ENCODE results near the gene ERC1.
"Not testable (repeated sequence)": the region's sequence is repeated elsewhere in the genome, so short reads cannot be mapped to it uniquely, and the experiment has no call there.

ERC1 gene

DNA sequence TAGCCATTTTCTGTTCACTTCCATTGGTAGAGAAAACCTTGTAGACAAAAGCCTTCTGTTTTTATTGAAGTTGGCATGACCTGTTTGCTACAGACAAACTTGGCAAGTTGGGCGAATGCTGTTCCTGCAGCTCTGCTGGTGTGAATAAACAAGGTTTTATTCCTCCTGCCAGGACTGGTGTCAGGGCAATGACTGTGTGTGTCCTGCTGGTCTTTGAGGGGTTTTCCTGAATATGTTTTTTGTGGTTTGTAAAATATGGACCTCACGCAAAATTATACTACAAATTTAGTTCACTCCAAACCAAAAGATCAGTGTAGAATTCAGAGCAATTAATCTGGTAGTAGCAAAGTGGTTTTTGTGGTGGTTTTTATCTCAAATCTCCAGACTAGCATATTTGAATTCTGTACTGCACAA lies 140.8 kb downstream of the ERC1 start:
- peak; percentile 39 for DNase-seq

DNA sequence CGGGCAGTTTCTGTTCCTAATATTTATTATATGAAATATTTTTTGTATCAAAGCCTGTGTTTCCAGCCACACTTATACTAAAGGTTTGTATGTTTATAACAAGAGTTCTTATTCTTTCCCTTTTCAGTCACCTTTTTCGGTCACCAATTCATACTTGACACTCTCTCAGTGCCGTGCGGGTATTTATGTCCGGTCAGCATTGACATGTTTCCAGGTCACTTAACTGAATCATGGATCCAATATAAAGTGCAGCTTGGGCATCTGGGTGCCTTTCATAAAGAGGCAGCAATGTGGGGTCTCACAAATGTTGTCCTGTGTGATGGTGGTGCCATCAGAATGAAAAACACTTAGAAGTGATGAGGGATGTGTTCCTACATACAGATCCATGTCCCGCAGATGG lies 141.3 kb downstream of the ERC1 start:
- DNase-seq, result no peak

DNA sequence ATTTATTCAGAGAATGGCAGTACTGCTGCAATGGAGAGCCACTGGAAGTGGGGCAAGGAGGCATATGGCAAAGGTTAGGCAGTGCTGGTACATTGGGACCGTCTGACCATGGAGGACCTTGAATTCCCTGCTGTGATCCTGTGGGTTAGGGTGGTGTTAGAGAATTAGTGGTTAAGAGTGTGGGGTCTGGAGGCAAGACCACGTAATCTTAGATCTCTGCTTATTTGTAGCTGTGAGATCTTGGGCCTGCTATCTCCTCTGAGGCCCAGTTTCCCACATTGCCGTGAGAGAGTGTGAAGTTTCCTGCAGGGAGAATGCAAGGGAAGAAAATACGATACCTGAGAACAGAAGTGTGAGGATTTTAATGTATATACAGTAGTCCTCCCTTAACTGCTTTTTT lies 147.7 kb downstream of the ERC1 start:
- no peak for DNase-seq

DNA sequence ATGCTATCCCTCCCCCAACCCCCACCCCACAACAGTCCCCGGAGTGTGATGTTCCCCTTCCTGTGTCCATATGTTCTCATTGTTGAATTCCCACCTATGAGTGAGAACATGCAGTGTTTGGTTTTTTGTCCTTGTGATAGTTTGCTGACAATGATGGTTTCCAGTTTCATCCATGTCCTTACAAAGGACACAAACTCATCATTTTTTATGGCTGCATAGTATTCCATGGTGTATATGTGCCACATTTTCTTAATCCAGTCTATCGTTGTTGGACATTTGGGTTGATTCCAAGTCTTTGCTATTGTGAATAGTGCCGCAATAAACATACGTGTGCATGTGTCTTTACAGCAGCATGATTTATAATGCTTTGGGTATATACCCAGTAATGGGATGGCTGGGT lies 155.7 kb downstream of the ERC1 start:
- DNase-seq, result not testable (repeated sequence)

DNA sequence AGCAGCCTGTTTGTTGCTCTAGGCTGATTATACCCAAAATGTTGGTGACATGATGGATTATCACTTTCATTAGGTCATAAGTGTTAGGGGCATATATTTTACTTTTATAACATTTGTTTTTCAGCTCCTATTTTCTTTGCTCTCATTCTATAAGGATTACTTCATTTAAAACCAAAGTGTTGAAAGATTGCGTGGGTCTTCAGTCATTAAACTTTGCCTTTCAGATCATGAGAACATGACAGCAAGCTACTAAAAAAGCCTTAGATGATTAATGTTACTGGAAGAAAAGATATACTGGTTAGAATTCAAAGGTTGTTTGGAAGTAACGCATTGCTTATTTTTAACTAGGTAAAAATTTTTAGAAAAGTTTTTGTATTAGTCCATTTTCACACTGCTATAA lies 156.8 kb downstream of the ERC1 start:
- DNase-seq, result no peak

DNA sequence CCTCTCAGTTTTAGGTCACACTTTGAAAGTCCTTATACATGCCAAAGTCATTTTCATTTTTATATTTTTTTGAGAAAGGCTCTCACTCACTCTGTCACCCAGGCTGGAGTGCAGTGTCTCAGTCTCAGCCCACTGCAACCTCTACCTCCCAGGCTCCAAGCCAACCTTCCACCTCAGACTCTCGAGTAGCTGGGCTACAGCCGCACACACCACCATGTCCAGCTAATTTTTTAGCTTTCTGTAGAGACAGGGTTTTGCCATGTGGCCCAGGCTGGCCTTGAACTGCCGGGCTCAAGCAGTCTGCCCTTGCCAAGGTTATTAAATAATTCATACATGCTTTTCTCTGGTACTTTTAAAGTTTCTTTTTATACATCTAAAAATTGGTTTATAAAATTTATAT lies 166.0 kb downstream of the ERC1 start:
- no peak for DNase-seq

DNA sequence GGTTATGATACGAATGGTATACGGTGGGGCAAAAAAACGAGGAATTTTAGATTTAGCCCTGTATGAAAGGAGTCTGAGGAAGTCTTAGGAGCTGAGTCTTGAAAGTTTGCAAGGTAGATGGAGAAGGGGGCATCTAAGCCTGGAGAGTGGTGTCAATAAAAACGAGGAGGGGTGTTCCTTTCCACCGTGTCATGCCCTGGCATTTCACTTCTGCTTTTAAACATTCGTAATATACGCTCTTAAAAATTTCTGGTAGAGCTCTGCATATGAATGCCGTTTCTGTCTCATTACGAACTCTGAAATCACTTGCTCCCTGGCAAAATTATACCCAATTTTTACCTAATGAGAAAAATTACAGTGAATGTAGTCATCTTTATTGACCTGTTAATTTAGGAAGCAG lies 170.2 kb downstream of the ERC1 start:
- DNase-seq, result no peak

DNA sequence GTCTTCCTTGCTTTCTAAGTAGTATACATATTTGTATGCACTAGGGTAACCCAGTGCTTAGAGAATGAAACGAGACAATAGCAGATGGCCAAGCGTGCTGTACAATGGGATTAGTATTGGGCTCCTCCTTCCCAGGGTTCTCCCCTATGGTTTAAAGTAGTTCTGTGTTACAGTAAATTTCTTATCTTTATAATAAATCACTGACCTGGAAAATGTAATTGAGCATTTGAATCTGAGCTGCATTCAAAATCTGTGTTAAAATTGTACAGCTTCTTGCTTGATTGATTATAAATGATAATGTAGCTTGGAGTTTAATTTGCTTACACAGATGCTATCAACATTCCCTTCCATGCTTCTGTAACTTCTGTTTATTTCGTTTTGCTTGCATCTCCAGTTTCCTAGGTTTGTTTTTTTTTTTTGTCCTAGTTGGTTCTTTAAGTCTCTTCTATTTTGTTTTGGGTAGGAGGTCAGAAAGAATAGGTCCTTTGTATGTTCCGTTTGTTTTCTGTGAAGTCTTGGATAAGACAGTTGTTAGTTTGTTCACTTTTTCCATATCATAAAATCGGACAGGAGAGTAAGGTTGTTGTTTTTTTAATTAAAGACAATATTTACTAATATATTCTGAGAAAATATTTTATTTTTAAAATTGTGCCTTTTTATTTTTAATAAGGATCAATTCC lies 171.2 kb downstream of the ERC1 start:
- no peak for DNase-seq

DNA sequence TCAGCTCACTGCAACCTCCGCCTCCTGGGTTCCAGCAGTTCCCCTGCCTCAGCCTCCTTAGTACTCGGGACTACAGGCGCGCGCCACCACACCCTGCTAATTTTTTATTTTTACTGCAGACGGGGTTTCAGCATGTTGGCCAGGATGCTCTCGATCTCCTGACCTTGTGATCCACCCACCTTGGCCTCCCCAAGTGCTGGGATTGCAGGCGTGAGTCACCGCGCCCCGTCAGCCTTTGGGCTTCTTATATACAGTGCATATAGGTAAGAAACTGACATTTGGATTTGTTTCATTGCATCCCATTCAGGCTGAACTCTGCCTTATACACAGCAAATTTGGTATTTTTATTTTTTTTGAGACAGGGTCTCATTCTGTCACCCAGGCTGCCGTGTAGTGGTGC lies 176.8 kb downstream of the ERC1 start:
- no peak for DNase-seq

DNA sequence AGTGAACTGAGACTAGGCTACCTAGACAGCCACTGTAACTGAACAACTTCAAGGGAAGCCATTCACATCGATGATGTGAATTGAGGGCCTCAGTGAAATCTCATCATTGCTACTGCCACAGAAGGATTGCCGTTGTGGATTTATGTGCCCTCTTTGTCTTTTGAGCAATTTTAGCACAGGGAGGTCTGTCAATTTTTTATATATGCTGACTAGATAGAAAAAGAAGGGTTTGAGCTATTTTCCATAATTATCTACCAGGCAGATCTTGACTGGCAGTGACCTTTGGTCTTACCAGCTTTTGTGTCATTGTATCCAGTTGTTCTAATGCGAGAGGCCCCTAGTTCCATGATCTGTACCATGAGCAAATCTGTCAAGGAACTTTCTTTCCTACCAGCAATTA lies 179.4 kb downstream of the ERC1 start:
- no peak for DNase-seq

DNA sequence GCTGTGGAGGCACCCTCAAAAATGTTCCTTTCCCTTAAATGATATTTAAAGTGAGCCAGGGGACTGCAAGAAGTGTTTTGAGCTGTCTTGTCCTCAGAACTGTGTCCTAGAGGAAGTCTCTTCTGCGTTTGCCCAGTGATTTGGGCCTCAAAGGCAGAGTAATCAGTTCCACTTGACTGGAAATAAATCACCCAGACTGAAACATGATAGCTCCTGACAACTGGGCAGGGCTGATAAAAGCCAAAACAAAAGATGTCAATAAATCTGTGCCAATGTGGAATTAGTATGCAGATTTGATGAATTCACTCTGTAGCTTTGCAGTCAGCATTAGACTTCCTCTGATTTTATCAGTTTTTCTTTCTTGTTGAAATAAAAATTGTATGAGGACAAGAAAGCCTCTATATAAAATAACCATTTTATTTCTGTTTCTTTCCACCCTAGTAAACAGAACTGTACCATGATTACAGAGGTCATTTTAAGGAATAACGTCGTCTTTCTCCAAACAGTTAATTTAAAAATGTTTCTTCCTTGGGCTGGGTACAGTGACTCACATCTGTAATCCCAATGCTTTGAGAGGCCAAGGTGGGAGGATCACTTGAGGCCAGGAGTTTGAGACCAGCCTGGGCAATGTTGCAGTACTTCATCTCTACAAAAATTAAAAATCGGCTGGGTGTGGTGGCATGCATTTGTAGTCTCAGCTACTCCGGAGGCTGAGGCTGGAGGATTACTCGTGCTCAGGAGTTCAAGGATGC lies 180.8 kb downstream of the ERC1 start:
- peak; percentile 24 for DNase-seq

DNA sequence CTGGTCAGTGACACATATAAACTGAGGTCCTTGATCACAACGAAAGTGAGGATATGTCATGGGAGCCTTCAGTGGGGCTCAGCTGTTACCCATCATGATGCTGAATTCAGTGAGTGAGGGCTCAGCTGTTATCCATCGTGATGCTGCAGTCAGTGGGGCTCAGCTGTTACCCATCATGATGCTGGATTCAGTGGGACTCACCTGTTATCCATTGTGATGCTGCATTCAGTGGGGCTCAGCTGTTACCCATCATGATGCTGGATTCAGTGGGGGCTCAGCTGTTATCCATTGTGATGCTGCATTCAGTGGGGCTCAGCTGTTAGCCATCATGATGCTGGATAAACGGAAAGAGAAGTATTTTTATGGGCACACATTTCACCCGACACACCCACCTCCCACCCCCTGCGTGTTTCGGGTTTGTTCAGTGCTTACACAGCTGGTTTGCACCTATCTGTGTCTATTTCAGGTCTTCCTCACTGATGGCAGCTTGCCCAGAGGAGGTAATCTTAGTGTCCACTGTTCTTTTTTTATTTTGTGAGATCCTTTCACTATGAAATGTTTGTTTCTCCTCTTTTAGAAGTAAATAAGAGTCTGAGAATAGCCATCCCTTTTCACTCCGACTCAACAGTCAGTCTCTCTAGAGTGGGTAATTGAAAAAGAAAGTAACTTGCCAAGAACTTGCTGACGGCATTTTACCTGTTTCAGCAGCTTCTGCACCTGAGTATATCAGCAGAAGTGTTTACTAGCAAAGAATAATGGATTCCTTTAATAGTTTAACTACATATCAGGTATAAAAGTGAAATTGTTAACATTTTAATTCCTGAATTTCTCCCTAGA lies 183.0 kb downstream of the ERC1 start:
- no peak for DNase-seq

DNA sequence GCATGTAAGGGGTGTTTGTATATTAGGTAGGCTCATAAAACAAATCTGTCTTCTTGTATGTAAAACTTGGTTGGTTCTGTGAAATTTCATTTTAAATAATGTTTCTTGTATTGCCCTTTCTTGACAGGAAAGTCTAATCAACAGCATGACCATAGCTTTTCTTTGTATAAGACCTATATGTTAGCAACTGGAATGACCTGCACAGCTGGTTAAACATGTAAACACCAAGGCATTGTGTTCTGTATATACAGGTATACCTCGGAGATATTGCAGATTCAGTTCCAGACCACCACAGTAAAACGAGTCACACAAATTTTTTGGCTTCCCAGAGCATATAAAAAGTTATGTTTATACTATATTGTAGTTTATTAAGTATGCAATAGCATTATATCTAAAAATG lies 183.6 kb downstream of the ERC1 start:
- DNase-seq, result no peak

DNA sequence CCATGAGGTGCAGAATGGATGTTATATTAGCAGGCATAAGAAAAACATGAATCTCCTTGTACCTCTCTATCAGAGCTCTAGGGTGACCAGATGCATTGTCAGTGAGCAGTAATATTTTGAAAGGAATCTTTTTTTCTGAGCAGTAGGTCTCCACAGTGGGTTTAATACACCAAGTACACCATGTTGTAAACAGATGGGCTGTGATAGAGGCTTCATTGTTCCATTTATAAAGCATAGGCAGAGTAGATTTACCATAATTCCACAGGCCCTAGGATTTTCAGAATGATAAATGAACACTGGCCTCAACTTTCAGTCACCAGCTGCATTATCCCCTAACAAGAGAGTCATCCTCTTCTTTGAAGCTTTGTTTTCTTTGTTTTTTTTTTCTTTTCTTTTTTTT lies 185.2 kb downstream of the ERC1 start:
- DNase-seq, result no peak

DNA sequence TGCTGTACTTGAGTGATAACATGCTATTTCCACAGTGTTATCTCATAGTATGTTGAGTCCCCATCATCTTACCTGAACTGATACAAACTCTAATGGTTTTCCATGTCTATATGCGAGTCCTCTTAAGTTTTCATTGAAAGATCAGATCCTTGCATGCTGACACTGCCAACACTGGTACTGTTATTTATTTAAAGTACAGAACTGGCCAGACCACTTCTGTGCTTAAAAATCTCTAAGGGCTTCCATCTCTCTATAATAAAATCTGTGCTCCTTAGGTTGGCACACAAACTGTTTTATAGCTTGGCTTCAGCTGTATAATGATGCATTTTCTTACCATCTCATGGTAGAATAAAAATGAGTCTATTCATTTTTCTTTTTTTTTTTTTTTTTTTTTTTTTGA lies 188.1 kb downstream of the ERC1 start:
- no peak for DNase-seq

DNA sequence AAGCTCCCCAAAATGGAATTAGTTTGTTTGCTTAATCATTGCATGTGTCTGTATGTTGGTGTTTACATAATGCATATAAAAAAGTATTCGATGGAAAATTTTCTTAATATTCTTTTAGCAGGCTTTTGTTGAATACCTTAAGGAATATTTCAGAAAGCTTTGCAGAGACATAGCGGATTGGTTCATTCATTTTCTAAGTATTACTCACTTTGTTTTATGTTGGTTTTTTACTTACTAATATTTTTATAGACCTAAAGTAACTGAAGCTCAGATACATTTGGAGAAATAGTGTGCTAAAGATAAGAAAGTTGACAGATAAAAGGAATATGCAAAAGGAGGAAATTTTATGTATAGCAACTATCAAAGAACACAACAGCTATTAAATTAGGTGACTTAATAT lies 191.0 kb downstream of the ERC1 start:
- no peak for DNase-seq

DNA sequence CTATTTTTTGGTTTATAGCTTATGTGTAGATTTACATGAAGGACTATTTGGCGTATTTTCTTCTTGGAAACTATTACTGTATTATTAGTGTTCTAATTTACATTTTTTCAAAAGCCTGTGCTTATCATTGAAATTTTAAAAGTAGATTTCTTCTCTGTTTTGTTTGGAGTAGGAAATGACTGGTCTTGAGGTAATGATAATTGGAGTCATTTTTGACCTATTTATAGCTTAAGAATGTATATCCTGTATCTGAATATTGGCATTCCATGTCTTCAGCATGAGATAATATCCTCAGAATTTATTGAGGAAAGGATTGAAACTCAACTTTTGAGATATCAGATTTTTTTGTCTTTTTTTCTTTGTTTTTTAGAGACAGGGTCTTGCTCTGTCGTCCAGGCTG lies 193.4 kb downstream of the ERC1 start:
- DNase-seq, result no peak

DNA sequence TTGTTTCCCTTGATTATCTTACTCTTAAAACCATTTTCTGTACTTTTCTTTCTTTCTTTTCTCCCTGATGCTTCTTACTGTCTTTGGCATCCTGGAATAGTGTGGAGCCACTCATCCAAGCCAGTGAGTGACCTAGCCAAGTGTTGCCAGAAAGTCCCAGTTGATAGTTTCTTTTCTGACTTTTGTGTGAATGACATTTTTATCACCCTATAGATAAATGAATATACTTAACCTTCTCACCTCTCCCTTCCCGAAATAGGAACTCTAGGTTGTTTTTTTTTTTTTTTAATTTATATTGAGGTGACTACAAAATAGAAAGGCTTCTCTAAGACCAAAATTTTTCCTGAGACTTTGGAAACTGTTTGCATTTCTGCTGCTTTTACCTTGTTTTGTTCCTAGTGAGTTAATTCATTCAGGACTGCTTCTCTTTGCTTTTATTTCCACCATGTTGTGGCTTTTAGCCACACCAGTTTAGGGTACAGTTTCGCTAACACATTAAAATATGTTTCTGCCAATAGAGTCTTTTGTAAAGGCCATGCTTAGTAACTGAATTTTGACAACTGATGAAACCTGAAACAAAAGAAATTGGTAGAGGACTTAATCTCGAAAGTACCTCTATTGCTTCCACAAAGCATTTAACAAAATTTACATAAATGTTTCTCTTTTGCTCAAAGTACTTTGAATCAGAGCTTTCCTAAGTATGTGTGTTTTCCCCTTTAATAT lies 194.6 kb downstream of the ERC1 start:
- DNase-seq, result no peak

DNA sequence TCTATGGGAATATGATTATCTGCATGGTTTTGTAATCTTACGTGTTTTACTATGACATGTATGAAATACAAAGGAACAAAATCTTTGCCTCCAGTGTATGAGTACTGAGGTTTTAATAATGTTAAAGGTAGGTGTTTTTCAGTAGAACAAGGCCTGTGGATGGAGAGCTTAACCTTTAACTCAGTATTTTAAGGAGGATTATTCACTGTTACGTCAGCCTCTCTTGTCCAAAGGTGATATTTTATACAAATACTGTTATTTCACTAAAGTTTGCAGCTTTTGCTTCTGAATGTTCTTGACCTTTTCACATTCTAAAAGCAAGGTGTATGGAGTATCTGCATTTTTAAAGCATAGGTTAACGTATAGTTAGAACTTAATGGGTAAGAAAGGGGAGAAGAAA lies 195.3 kb downstream of the ERC1 start:
- DNase-seq, result no peak

DNA sequence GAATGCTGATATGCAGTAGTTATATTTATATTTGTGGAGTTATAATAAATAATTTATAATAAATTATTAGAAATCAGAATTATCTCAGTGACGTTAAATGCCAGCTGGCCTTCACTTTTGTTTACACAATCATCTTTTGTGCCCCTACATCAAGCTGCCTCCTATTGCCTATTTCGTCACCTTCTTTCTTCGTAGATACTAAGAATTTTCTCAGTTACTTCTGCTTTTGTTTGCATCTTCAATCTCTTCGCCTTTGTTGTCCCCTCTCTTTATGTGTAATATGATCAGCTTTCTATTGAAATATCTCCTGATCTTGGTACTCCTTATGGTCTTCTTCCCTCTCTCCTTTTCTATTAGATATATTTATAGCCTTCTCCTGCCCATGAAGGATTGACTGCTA lies 197.0 kb downstream of the ERC1 start:
- peak; percentile 60 for DNase-seq

DNA sequence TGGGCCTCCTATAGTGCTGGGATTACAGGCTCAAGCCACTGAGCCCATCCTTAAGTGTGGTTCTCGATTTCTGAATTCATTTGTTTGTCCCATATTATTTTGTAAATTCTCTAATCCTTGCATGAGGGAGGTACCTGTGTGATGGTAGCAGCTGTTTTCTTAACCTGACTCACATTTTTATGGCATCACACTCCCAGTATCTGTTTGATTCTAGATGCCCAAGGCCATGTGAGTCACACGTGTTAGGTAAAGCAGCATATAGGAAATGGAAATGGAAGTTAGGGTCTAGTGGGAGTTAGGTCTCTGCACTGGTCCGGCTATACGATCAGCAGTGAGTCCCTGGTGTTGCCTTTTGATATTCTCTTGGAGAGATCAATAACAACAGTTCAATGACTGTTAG lies 198.1 kb downstream of the ERC1 start:
- DNase-seq, result no peak

DNA sequence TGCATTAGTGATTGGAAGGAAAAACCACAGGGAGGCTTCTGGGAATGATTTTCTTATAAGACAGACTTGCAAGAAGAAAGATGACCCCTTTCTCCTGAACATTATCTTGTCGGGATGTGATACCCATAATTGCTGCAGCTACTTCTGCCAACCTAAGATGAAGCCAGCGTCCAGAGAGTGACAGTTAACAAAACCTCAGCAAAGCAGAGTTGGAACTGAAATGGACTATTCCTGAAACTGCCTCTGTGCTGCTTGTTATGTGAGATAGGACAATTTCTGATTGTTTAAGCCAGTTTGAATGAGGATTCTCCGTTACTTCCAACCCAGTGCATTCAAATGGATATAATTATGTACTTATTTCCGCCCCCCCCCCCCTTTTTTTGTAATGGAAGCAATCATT lies 204.5 kb downstream of the ERC1 start:
- no peak for DNase-seq
